HG03565 (cell line): ENCODE data around the gene ZNF862.
"Not testable (repeated sequence)": the region's sequence is repeated elsewhere in the genome, so short reads cannot be mapped to it uniquely, and the experiment has no call there.

ENCODE experiments used
- ATAC-seq: cut with Tn5 transposase; IDR thresholded peaks from one replicate; pipeline ENCODE4 v1.9.1; 2021; ENCODE audit warnings: mild to moderate bottlenecking, moderate library complexity; ENCODE audit not compliant: unreplicated experiment

Gene ZNF862

DNA sequence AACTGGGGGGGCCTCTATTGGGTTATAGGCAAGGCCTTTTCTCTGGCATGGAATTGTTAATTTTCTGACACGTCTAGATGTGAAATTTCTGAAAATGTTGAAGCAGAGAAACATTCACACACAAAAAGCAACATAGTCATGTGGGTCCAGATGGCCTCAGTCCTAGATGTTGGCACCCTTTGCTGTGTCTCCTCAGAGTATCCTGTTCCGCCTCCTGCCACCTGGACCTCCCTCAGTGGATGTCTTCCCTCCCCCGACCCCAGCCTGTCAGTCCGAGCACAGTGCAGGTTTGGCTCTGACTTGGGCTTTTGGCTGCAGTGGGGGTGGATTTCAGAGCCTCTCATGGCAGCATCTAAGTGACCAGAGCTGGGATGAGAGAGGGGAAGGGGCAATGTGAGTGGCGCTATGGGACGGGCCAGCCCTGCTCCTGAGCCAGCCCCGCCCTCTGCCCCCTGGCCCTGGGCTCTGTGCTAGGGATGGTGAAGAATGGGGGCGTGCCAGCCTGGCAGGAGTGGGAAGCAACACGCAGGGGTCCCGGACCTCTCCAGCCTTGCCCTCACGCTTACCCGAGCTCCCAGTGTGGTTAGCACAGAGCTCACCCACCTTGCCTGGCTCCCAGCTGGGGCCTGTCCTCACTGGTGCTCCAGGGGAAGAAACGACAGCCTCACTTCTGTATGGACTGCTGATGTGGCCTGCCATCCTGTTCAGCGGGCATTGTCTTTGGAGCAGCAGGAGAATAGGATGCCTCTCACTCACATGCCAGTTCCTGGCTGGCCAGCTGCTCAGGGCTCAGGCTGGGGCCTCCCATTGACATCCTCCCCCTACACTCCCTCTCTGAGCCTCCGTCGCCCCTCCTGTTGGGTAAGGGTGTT is 41.8 kb downstream of the ZNF862 start:
- ATAC-seq = no peak

DNA sequence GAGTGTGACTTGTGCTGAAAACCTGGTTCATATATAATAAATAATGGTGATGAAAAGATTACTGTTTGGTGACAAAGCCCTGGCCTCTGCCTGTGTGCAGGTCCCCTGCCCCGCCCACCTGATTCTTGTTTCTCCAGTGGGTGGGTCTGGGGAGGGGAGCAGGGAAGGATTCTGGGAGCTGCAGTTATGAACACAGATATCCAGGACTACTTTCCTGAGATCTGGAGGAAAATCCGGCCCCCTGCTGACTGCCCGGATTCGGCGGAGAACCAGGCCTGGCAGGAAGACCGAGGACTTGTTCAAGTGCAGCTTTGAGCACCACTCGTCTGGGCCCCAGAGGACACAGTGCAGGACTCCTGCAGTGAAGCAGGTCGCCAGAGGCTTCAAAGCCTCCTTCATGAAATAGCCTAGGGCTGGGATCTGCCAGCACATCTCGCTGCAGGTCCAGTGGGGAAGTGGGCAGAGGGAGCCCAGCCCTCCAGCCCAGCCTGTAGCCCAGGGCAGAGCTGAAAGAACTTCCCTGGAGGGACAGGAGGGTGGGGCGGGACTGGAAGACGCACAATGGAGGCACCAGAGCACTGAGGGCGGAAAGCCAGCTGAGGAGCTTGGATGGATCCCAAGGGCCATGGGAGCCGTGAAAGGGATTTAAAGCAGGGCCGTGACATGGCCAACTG is 42.6 kb downstream of the ZNF862 start:
- no peak for ATAC-seq

DNA sequence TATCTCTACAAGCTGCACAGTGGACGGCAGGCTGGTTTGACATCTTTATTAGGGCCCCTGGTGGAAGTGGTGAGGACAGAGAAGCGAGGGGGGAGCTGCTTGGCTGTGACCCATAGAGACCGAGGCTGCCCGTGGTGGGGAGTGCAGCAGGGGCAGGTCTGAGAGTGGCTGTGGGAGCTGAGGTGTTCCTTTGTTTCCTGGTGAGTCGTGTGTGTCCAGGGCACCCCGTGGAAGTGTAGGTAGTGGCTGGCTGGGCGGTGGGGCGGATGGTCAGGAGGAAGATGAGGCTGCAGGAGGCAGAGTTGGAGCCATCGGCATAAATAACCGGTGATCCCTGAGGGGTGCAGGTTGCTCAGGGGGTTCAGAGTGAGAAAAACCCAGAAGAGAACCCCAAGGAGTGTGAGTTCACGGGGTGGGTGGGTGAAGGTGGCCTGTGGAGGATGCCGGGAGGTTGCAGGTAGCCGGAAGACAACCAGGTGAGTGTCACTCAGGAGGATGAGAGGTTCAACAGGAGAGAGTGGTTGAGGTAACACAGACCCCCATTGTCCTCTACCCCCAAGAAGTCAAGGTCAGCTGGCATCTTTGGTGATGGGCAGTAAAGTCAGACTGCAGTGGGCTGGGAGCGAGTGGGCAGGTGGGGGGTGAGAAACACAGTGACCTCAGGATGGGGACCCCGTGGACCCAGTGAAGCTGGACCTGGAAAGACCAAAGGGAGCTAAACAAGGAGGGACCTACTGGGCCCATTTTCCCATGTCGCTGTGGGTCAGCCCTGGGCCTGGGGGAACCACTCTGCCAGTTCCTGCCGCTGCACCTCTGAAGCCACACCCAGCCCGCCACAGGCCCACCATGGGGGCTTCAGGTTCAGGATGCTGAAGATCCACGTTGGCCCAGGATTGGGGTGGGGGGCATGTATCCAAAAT is 43.4 kb downstream of the ZNF862 start:
- no peak for ATAC-seq

DNA sequence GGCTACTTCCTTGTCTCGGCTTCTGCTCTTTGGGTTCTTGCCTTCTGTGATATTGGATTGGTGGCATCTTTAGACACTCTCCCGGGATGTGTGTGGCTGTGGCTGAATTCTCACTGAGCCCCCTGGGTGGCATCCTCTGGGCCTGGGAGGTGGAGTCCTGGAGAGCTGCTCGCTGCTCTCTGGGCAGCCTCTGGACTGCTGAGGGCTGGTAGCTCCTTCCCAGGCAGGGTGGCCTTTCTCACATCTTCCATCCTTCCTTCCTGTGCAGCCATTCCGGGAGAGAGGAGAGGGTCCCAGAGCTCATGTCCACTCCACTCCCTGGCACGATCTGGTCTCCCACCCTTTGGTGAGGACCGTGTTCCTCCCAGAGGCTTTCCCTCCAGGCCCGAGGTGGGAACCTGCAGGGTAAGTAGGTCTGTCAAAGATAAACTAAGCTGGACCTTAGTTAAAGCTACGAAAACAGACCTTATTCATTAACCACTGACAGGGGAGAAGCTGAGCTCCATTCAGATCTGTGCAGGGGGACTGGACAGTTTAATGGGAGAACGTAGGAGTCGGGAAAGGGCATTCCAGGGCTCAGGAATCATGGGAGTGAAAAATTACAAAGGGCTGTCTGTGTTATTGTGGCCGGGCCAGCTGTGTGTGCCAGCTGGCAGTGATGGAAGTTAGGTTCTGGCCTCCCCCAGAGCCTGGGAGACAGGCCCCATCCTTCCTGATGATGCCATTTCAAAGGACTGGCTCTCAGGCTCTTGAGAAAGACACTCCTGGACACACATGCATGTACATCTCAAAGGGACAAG is 44.3 kb downstream of the ZNF862 start:
- ATAC-seq = no peak

DNA sequence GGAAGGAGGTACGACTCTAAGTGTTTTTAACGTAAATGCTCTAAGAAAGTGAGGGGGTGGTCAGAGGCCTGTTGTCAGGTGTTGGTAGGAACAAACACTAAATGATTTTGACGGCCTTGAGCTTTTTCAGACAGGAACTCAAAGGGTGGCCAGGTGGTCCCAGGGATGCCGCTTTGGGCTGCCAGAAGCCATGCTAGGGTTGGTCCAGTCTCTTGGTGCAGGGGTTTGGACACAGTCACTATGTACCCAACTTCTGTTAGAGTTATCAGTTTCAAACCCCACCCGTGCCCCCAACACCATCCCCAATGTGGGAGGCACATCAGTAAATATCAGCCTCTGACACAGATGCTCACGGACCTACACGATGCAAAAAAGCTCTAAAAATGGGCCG is 44.9 kb downstream of the ZNF862 start:
- no peak for ATAC-seq

DNA sequence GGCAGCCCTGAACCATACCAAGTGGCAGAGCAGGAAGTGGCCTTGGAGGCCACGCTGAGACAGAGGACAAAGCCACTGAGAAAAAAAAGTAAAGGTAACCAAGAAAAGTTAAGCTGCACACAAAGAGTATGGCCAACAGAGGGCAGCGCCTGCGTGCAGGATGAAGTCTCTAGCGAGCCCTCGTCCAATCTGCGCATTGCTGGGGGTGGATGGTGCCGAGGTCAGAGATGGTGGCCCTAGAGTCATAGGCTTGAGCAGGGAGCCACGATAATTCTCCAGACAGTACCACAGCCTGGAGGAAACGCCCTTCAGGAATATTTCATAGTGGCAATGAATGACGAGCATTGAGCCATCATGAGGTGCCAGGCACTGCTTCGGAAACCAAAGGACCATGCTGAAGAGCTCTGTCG is 45.3 kb downstream of the ZNF862 start:
- ATAC-seq = peak; percentile 73

DNA sequence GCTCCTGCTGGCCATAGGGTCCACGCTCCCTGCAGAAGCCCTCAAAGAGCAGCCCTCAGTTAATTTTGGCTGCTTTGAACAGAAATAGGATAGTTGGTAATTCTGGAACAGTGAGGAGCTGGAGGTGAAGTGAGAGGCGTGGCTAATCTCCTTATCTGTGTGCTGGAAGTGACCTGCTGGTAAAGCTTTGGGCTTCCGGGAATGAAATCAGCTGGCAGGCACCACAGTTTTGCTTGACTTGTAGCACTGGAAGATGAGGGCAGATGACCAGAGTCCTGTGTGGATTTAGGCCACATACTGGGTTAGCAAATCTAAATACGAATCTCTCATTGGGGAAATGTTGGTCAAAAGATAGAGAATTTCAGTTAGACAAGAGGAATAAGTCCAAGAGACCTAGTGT is 45.8 kb downstream of the ZNF862 start:
- no peak for ATAC-seq

DNA sequence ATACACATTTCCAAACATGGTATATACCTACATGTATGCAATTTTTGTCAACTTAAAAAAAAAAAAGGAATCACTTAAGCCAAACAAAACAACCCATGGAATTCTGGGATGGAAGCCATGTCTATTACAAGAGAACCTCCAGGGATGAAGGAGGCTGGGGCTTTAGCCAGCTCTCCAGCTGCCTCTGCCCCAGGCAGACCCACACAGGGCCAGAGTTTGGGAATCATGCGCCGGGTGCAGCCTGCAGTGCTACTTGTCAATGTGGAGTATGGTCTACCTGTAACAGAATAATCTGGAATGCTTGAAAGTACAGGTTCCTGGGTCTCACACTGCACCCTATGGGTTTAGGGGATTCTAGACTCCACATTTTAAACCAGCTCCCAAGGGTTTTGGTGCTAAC is 46.4 kb downstream of the ZNF862 start:
- no peak for ATAC-seq

DNA sequence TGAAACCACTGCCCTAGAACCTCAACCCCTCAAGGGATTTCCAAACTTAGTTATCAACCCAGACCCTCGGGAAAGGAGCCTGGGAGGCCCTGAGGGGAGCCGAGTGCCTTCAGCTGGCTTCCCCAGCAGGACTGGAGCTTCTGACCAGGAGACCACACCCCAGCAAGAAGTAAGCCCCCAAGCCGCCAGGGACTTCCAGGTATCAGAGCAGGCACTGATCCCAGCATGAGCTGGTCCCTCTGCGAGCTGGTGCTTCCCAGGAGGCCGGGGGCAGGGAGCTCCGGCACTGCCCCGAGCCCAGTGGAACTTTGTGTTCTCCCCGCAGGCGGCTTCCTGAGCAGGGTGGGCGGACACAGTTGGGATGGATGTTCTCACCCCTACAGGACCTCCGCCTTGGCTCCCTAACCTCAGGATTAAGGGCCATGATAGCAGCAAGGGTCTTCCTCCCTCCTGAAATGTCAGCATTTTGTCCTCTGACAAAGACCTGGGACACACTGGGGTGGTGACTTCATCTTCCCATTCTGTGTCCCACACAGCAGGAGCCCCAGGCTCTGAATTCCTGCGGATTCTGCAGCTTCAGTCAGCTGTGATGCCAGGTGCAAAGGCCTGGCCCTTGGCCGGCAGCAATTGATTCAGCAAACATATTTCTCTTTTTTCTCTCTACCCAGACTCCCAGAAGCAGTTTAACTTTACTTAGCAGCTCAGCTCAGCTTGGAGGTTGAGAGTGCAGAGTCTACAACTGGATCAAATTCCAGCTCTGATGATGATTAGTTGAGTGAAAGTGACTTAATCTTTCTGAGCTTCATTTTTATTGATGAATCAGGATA is 47.2 kb downstream of the ZNF862 start:
- ATAC-seq = no peak

DNA sequence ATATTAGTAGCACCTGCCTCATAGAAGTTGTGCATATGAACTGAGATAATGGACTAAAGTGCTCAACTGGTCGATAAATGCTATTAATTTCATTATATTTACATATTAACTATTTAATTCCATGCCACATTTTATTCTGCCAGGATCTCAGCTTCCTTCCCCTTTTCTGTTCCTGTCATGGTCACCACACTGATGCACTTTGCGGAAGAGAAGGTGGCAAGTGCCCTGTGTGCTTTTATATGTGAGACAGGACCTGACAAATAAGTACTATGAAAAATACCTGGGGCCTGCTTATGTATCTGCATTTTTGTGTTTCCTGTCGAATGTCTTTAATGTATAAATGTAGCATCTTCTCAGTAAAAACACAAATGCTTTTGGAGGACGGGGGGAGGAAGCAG is 47.8 kb downstream of the ZNF862 start:
- ATAC-seq = no peak

DNA sequence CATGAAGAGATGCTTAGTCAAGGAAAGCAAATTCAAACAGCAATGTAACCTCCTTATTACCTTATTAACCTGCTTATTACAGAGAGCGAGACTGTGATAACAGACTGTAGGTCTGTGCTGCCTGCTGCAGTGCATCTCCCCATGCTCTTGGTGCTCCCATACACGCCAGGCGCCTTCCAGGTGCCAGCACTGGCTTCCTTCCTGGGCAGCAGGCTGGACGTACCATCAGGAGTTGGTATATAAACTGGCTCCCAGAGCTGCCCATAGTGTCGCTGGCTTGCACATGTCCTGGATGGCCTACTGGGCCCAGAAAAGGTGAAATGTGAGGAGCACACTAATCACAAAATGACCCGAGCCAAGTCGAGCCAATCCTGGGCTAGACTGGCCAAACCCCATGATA is 49.1 kb downstream of the ZNF862 start:
- no peak for ATAC-seq

DNA sequence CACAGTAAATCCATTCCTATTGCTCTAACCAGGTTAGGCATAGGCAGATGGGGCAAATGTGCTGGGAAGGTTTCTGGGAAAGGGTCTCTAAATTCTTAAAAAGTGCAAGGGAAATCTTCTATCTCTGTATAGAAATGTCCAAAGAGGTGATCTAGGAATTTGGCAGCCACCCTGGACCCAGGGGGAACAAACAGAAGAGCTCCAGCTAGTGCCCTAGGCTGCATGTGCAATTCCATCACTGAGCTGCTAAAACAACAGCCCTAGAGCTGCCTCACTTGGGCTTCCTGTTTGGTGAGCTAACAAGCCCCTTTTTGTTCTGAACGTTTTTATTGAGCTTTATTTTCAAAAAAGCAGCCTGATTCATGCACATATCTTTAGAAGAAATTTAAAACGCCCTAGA is 52.5 kb downstream of the ZNF862 start:
- not testable (repeated sequence) for ATAC-seq

DNA sequence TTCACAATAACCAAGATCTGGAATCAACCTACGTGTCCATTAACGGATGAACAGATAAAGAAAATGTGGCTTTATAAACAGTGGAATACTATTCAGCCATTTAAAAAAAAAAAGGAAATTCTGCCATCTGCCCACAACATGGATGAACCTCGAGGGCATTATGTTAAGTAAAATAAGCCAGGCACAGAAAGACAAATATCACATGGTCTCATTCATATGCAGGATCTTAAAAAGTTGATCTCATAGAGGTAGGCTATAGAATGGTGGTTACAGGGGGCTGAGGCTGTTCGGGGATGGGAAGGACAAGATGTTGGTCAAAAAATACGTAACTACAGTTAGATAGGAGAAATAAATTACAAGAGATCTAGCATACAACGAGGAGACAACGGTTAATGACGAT is 56.8 kb downstream of the ZNF862 start:
- ATAC-seq = not testable (repeated sequence)

DNA sequence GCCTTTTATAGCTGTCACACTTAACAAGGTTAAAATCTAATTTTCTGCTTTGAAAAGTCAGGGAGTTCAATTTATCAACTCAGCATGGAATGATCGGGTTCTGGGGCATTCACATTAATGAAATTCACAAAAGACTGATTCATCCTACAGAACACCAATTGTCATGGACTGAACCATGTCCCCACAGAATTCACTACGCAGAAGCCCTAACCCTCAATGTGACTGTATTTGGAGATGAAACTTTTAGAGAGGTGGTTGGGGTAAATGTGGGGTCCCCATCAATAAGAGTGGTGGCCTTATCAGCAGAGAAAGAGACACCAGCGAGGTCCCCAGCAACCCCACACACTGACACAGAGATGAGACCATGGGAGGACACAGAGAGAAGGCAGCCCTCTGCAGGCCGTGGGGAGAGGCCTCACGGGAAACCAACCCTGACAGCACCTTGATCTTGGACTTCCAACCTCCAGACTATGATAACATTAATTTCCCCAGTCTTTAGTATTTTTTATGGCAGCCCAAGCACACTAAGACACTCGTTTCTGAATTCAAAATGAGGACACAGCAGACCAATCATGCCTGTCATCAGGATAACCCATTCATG is 69.7 kb downstream of the ZNF862 start:
- not testable (repeated sequence) for ATAC-seq

DNA sequence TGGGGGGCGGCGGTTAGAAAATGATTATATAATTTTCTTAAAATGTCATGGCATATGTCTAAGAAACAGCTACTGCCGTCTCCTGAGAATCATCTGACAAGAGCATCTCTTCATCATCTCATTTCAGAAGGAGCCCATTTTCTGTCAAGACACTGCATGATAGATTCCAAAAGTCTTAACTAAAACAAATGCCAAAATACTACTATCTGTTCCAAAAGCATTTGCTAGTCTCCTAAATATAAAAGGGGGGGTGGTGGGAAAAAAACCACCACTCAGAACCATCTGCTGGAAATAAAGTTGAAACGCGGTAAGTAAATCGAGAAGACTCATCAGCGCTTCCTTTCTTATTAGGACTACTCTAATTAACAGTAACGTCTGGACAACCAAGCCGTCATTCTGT is 72.0 kb downstream of the ZNF862 start:
- ATAC-seq = not testable (repeated sequence)

DNA sequence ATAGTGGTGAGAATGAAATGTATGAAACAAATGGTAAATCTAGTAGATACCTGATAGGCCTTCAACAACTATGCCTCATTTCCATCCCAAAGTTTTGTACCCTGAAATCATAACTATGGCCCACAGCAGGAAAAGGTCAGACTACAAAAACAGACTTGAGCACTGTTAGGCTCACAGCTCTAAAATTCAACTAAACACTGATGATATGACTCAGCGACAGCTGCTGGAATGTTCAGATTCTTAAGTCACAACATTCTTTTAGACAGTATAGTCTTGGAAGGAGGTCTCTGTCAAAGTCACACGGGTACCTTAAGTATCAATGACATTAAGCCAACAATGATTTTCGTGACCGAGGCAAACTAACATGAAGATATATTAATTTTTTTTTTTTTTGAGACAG is 74.0 kb downstream of the ZNF862 start:
- not testable (repeated sequence) for ATAC-seq
